CD4-positive, alpha-beta T cell treated with Interferon gamma for 1 hour (primary cell): ENCODE results near the gene LGALS3.

Experiments used
- DNase-seq: peaks from one replicate; pipeline ENCODE4 v3.0.0-alpha.2; 2020

The LGALS3 gene

GRCh38 chr14:55115460-55115859, 13.6 kb upstream of the LGALS3 start:
- no peak for DNase-seq

GRCh38 chr14:55115861-55116245, 13.2 kb upstream of the LGALS3 start:
- no peak for DNase-seq

- no peak for DNase-seq
Observed at GRCh38 chr14:55116246-55117030, 12.6 kb upstream of the LGALS3 start.

- peak; percentile 37 for DNase-seq
Observed at GRCh38 chr14:55117803-55118441, 11.1 kb upstream of the LGALS3 start.

GRCh38 chr14:55118761-55119160, 10.3 kb upstream of the LGALS3 start:
- no peak for DNase-seq

- no peak for DNase-seq
Observed at GRCh38 chr14:55120571-55121495, 8.2 kb upstream of the LGALS3 start.

GRCh38 chr14:55121628-55122439, 7.2 kb upstream of the LGALS3 start:
- DNase-seq: no peak

GRCh38 chr14:55122440-55122986, 6.5 kb upstream of the LGALS3 start:
- DNase-seq: no peak

- DNase-seq: no peak
Observed at GRCh38 chr14:55123101-55123500, 6.0 kb upstream of the LGALS3 start.

GRCh38 chr14:55123852-55124639, 5.0 kb upstream of the LGALS3 start:
- no peak for DNase-seq

- no peak for DNase-seq
Observed at GRCh38 chr14:55124774-55125386, 4.2 kb upstream of the LGALS3 start.

- DNase-seq: peak; percentile 57
Observed at GRCh38 chr14:55125403-55125802, 3.6 kb upstream of the LGALS3 start.

- DNase-seq: no peak
Observed at GRCh38 chr14:55126034-55126433, 3.0 kb upstream of the LGALS3 start.

GRCh38 chr14:55126932-55127459, 2.1 kb upstream of the LGALS3 start:
- DNase-seq: no peak

- DNase-seq: no peak
Observed at GRCh38 chr14:55127460-55127951, 1.5 kb upstream of the LGALS3 start.

- no peak for DNase-seq
Observed at GRCh38 chr14:55128386-55129085, 516 bp upstream of the LGALS3 start.

GRCh38 chr14:55129428-55130195, 560 bp downstream of the LGALS3 start:
- peak; percentile 42 for DNase-seq

- DNase-seq: no peak
Observed at GRCh38 chr14:55130196-55130550, 1.1 kb downstream of the LGALS3 start.
